GF-D8 (cell line): ENCODE results near the gene HLA-DRB5.
"Not testable (repeated sequence)": the region's sequence is repeated elsewhere in the genome, so short reads cannot be mapped to it uniquely, and the experiment has no call there.

Source experiments
- DNase-seq: peaks from one replicate; lab custom pipeline; 2025; lab: John Stamatoyannopoulos, UW

The HLA-DRB5 gene

GRCh38 chr6:32501016-32501415 lies 29.1 kb downstream of the HLA-DRB5 start:
- no peak for DNase-seq

DNA sequence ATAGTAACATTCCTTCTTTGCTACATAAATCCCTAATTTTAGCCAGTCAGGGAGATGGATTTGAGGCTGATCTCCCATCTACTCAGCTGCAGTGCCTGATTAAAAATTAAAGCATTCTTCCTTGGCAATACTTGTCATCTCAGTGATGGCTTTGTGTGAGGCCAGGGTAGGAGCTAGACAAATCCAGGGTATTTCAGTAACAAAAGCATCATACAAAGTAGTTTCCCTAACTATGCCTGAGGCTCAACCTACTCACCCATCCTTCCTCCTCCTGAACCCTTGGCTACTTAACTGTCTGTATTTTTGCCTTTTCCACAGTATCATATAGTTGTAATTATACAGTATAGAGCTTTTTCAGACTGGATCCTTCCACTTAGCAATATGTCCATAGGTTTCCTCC lies 37.7 kb downstream of the HLA-DRB5 start:
- no peak for DNase-seq

GRCh38 chr6:32491700-32492099 lies 38.4 kb downstream of the HLA-DRB5 start:
- no peak for DNase-seq

- DNase-seq = no peak
These were observed 42.0 kb downstream of the HLA-DRB5 start for GRCh38 chr6:32488083-32488482.

- DNase-seq = no peak
These were observed 45.5 kb downstream of the HLA-DRB5 start for GRCh38 chr6:32484614-32484998.

GRCh38 chr6:32483968-32484613 lies 46.0 kb downstream of the HLA-DRB5 start:
- DNase-seq = no peak

- no peak for DNase-seq
These were observed 54.5 kb downstream of the HLA-DRB5 start for GRCh38 chr6:32475392-32476206.

DNA sequence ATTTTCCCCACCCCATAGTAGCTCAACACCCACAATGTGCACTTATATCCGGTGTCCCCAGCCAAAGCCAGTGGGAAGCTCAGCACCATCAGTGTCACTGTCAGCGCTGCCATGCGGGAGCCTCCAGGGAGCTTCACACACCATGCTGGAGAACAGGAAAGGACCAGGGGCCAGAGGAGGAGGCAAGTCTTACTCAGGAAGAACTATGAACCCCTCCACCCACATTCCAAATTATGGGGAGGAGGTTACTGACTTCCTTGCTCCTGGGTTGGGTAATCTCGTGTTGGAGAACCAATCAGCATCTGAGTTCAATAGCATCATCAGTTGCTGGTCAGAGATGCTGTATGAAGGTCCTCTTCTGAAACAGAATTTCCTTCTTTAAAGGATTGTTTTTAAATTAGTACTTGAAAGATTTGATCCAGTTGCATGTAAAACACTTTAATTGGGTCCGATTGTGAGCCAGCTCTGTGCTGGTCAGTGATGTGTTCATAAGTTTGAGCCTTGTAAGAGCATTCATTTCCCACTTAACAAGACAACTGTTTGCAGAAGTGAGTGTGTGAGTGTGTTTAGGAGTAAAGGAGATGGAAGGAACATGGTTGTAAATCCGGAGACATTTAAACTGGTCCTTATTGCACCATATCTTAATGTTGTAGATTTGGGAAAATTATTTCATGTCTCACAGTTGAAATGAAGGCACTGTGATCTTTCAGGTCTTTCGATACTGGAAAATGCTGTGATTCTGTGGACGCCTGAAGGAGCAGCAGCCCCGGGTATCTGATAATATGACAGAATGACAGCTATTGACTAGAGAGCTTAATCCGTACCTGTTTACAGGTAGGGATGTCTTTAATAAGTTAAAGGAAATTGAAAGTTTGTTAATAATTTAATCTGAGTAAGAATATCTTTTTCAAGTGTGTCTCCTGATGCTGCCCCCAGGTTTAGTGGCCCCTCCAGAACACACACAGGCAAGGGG lies 56.4 kb downstream of the HLA-DRB5 start:
- DNase-seq = not testable (repeated sequence)

GRCh38 chr6:32472781-32473375 lies 57.2 kb downstream of the HLA-DRB5 start:
- DNase-seq = no peak

DNA sequence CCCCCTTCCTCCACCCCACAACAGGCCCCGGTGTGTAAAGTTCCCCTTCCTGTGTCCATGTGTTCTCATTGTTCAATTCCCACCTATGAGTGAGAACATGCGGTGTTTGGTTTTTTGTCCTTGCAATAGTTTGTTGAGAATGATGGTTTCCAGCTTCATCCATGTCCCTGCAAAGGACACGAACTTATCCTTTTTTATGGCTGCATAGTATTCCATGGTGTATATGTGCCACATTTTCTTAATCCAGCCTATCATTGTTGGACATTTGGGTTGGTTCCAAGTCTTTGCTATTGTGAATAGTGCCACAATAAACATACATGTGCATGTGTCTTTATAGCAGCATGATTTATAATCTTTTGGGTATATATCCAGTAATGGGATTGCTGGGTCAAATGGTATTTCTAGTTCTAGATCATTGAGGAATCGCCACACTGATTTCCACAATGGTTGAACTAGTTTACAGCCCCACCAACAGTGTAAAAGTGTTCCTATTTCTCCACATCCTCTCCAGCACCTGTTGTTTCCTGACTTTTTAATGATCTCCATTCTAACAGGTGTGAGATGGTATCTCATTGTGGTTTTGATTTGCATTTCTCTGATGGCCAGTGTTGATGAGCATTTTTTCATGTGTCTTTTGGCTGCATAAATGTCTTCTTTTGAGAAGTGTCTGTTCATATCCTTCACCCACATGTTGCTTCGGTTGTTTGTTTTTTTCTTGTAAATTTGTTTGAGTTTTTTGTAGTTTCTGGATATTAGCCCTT lies 62.2 kb downstream of the HLA-DRB5 start:
- DNase-seq = not testable (repeated sequence)
